Measurements from ENCODE around the gene SLC28A3. TPM values are rescaled to one million over a fixed set of nuclear protein-coding genes. Genes with fewer than 3 reads are reported as not detected.

Gene SLC28A3
- total RNA-seq, 1 experiment from 2014 or later = not detected

DNA sequence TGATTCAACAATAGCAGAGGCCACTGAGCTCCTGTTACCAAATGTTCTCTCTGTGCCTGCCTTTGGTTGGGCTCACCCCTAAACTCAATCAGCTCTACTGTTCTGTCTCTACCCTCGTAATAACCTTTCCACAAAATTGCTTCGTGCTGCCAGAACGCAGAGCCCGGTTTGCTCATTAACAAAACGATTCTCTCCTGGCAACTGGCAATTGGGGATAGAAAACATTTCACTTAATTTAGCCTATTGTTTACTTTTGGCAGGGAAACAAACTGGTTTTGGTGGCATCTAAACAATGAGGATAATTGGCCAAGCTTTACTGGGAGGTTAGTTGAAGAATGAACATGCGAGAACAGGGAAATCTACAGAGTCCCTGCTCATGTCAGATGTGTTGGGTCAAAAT is 56.6 kb downstream of the SLC28A3 start:
- Histone ChIP-seq H3K27ac (ENCODE audit: low read length) (no peak overlapping the region), H3K4me2 (ENCODE audit: low read length) (no peak overlapping the region), H3K9ac (ENCODE audit: low read length) (no peak overlapping the region), H3K9me2 (replicated peaks; ENCODE audit: low read length) (no peaks in the 10 kb centered on the region), H2AFZ (ENCODE audit: low read length) (no peak overlapping the region), H3K36me3 (ENCODE audit: low read depth, low read length) (no peaks in the 10 kb centered on the region), H3K4me3 (ENCODE audit: low read length) (no peak overlapping the region), H3K79me2 (ENCODE audit: low read length) (no peaks in the 10 kb centered on the region), H4K20me1 (ENCODE audit: low read length) (no peaks in the 10 kb centered on the region), H3F3A (ENCODE audit: low read length, unreplicated experiment) (no peaks in the 10 kb centered on the region), H3K4me1 (ENCODE audit: insufficient read depth, low read length) (no peaks in the 10 kb centered on the region), H3K27me3 (ENCODE audit: low read length) (no peaks in the 10 kb centered on the region), H3K9me3 (ENCODE audit: low read length) (no peaks in the 10 kb centered on the region)
- ATAC-seq (no peak), DNase-seq (no peak)
- no TSS peak for BruUV-seq (replicated peaks)
- POLR2A ChIA-PET (ENCODE audit: unreplicated experiment) = no interaction called here
- TF ChIP-seq, protein P1, sequence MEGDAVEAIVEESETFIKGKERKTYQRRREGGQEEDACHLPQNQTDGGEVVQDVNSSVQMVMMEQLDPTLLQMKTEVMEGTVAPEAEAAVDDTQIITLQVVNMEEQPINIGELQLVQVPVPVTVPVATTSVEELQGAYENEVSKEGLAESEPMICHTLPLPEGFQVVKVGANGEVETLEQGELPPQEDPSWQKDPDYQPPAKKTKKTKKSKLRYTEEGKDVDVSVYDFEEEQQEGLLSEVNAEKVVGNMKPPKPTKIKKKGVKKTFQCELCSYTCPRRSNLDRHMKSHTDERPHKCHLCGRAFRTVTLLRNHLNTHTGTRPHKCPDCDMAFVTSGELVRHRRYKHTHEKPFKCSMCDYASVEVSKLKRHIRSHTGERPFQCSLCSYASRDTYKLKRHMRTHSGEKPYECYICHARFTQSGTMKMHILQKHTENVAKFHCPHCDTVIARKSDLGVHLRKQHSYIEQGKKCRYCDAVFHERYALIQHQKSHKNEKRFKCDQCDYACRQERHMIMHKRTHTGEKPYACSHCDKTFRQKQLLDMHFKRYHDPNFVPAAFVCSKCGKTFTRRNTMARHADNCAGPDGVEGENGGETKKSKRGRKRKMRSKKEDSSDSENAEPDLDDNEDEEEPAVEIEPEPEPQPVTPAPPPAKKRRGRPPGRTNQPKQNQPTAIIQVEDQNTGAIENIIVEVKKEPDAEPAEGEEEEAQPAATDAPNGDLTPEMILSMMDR (conservative IDR thresholded peaks at IDR 0.05; ENCODE audit: low read depth, low read length) = no peak
- no peak for TF ChIP-seq EZH2phosphoT487 (IDR thresholded peaks at IDR 0.05; ENCODE audit: borderline replicate concordance, low read length)
- TF ChIP-seq EZH2 (IDR thresholded peaks at IDR 0.05; ENCODE audit: low read length, unreplicated experiment) = no peak
- CTCF ChIA-PET = no interaction called here
- intact Hi-C loops (cut with micrococcal nuclease) = no loop called here

DNA sequence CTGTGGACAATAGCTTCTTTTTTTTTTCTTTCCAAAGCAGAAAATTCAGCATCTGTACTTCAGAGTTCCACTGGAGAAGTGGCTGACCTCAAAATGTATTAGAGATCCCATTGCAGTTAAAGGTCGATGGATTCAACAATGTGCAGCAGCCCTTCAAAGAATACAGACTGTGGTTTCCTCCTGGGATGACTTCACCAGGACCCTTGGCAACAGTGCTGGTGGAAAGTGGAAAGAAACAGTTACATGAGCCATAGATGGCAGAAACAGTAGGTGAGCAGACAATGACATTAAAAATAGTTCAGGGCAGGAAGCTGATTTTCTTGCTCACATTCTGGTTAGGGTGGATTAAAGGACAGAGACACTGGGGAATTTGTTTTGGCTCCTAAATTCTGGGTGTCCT is 62.4 kb downstream of the SLC28A3 start:
- Histone ChIP-seq H4K20me1 (ENCODE audit: low read length) (no peaks in the 10 kb centered on the region), H3K4me1 (ENCODE audit: insufficient read depth, low read length) (peaks cover 18% of the 10 kb centered on the region), H3K36me3 (ENCODE audit: low read depth, low read length) (no peaks in the 10 kb centered on the region), H3K79me2 (ENCODE audit: low read length) (no peaks in the 10 kb centered on the region), H3K9me2 (replicated peaks; ENCODE audit: low read length) (no peaks in the 10 kb centered on the region), H2AFZ (ENCODE audit: low read length) (no peak overlapping the region), H3K27ac (ENCODE audit: low read length) (peak overlapping the region; percentile 73), H3K27me3 (ENCODE audit: low read length) (no peaks in the 10 kb centered on the region), H3K9ac (ENCODE audit: low read length) (no peak overlapping the region), H3K9me3 (ENCODE audit: low read length) (no peaks in the 10 kb centered on the region), H3F3A (ENCODE audit: low read length, unreplicated experiment) (no peaks in the 10 kb centered on the region), H3K4me2 (ENCODE audit: low read length) (peak overlapping the region; percentile 66; the same call in 1 of the 2 replicates), H3K4me3 (ENCODE audit: low read length) (no peak overlapping the region)
- ChIA-PET CTCF (interaction anchor here (0.6 kb wide), 1 partner anchor 84 kb away, joined by 3 read pairs; no protein-coding TSS in a partner anchor), POLR2A (ENCODE audit: unreplicated experiment) (no interaction called here)
- BruUV-seq (replicated peaks) = no TSS peak
- intact Hi-C loops (cut with micrococcal nuclease) = no loop called here
- no peak for TF ChIP-seq EZH2 (IDR thresholded peaks at IDR 0.05; ENCODE audit: low read length, unreplicated experiment)
- TF ChIP-seq, protein P1 (conservative IDR thresholded peaks at IDR 0.05; ENCODE audit: low read depth, low read length) = no peak
- TF ChIP-seq EZH2phosphoT487 (IDR thresholded peaks at IDR 0.05; ENCODE audit: borderline replicate concordance, low read length) = no peak
- DNase-seq = peak; percentile 46
- no peak for ATAC-seq

DNA sequence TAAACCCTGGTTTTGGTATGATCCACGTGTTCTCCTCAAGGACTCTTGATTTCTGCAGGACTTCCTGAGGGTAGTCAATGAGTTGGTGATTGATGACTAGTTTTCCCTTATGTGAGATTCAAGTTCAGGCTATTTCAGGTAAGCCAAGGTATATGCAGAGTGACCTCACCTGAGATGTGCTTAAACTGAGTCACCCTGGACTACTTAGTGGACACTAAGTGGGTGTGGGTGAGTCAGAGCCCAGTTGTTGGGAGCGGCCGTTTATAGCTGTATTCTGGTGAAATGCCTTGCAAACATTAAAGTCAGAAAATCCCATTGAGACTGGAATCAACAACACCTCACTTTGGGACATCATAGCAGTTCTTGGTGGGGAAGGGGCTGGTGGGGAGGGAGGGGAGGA is 62.9 kb downstream of the SLC28A3 start:
- Histone ChIP-seq H3K79me2 (ENCODE audit: low read length) (no peaks in the 10 kb centered on the region), H3K9me3 (ENCODE audit: low read length) (no peaks in the 10 kb centered on the region), H3K4me3 (ENCODE audit: low read length) (no peak overlapping the region), H3K4me2 (ENCODE audit: low read length) (peak overlapping the region; percentile 66; the same call in 1 of the 2 replicates), H3F3A (ENCODE audit: low read length, unreplicated experiment) (no peaks in the 10 kb centered on the region), H4K20me1 (ENCODE audit: low read length) (no peaks in the 10 kb centered on the region), H3K27ac (ENCODE audit: low read length) (peak overlapping the region; percentile 73), H3K9ac (ENCODE audit: low read length) (no peak overlapping the region), H2AFZ (ENCODE audit: low read length) (no peak overlapping the region), H3K9me2 (replicated peaks; ENCODE audit: low read length) (no peaks in the 10 kb centered on the region), H3K4me1 (ENCODE audit: insufficient read depth, low read length) (peaks cover 18% of the 10 kb centered on the region), H3K27me3 (ENCODE audit: low read length) (no peaks in the 10 kb centered on the region), H3K36me3 (ENCODE audit: low read depth, low read length) (no peaks in the 10 kb centered on the region)
- TF ChIP-seq EZH2phosphoT487 (IDR thresholded peaks at IDR 0.05; ENCODE audit: borderline replicate concordance, low read length) (no peak), EZH2 (IDR thresholded peaks at IDR 0.05; ENCODE audit: low read length, unreplicated experiment) (no peak)
- TF ChIP-seq, protein P1 (conservative IDR thresholded peaks at IDR 0.05; ENCODE audit: low read depth, low read length) = no peak
- intact Hi-C loops (cut with micrococcal nuclease) = no loop called here
- CTCF ChIA-PET = interaction anchor here (0.6 kb wide), 1 partner anchor 85 kb away, joined by 3 read pairs; no protein-coding TSS in a partner anchor
- ATAC-seq (peak; percentile 70; the same call in 1 of the 2 replicates), DNase-seq (peak; percentile 80)
- no TSS peak for BruUV-seq (replicated peaks)
- POLR2A ChIA-PET (ENCODE audit: unreplicated experiment) = no interaction called here
